Superior temporal gyrus (tissue), 1 donor: Measurements from ENCODE around the gene COG4.
"Not testable (repeated sequence)": the region's sequence is repeated elsewhere in the genome, so short reads cannot be mapped to it uniquely, and the experiment has no call there.

Experiments used
- DNase-seq: peaks from one replicate; pipeline ENCODE4 v3.0.0-alpha.2; 2016; ENCODE audit errors: extremely low spot score

Gene COG4

DNA sequence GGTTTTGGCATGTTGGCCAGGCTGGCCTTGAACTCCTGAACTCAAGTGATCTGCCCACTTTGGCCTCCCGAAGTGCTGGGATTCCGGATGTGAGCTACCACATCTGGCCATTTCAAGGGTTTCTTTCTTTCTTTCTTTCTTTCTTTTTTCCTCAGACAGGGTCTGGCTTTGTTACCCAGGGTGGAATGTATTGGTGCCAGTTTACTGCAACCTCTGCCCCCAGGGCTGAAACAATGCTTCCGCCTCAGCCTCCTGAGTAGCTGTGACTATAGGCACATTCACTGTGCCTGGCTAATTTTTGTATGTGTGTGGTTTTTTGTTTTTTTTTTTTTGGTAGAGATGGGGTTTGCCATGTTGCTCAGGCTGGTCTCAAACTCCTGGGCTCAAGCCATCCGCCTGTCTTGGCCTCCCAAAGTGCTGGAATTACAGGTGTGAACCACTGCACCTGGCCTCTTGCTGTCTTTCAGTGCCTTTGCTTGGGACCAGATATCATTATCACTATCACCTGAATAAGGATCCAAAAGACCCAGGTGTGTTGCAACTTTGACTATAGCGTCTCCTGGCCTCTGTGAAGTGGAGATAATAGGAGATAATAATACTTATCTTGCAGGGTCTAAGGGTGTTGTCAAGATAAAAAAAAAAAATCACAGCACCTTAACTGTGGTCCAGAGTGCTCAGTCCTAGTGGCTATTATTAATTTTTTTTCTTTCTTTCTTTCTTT, 65.7 kb downstream of the COG4 start:
- DNase-seq, result no peak

DNA sequence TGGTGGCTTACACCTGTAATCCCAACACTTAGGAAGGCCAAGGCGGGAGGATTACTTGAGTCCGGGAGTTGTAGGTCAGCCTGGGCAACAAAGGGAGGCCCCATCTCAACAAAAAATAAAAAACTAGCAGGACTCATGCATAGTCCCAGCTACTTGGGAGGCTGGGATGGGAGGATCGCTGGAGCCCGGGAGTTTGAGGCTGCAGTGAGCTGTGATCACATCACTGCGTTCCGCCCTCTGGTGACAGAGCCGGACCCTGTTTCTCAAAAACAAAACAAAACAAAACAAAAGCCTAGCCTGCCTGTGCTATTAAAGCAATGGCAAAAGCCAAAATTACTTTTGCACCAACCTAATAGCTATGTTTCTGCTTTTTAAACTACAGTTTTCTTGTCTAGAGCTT, 67.4 kb downstream of the COG4 start:
- DNase-seq, result no peak

DNA sequence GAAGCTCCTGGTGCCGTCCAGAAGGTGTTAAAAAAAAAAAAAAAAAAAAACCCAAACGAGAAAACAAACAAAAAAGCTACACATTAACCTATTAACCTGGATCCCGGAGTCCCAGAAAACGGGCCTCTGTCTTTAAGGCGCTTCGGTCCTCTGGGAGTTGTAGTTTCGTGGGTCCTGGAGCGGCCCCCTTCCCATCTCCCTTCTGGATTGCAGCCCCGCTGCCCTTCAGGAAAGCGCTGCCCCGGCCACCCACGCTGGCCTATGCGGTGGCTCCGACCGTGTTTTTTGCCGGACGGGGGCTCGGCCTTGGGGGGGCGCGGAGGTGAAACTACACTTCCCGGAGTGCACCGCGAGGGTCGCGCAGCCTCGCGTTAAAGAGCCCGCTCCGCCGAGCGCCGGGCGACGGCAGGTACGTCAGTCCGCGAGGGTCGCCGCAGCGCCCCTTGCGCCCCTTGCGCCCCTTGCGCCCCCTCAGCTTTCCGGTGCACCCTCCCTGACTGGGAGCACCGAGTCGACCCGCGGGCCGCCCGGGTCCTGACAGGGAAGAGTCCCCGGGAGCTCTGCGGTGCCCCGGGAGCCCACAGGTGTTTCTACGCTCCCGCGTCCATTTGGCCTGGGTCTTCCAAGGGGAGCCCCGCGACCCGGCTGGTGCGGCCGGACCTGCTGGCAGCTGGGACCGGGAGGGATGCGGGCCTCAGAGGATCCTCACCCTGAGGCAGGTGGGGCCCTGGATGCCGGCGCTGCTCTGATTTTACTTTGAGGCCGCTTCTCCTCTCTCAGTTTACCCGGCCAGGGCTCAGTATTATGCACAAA, 68.9 kb downstream of the COG4 start, which contains the start of gene FCSK:
Gene FCSK (plus strand): TSS at position 374 of the 813 bp plus-strand sequence. CDS start 8,596 bp downstream, outside the sequence.
- peak; percentile 76 for DNase-seq

DNA sequence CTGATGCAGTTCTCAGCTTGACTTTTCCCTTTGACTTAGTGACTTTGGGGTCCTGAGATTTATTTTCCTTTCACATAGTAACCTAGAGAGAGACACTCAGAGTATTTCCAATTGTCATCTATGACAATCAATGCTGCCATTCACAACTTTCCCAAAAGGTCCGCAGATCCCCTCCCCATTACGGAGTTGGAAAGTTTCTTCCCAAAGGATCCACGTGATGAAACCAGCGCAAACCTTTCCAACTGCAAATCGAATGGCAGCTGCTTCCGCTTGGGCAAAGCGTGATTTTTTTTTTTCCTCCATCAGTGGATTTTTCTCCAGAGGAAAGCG, 69.5 kb downstream of the COG4 start:
- no peak for DNase-seq

DNA sequence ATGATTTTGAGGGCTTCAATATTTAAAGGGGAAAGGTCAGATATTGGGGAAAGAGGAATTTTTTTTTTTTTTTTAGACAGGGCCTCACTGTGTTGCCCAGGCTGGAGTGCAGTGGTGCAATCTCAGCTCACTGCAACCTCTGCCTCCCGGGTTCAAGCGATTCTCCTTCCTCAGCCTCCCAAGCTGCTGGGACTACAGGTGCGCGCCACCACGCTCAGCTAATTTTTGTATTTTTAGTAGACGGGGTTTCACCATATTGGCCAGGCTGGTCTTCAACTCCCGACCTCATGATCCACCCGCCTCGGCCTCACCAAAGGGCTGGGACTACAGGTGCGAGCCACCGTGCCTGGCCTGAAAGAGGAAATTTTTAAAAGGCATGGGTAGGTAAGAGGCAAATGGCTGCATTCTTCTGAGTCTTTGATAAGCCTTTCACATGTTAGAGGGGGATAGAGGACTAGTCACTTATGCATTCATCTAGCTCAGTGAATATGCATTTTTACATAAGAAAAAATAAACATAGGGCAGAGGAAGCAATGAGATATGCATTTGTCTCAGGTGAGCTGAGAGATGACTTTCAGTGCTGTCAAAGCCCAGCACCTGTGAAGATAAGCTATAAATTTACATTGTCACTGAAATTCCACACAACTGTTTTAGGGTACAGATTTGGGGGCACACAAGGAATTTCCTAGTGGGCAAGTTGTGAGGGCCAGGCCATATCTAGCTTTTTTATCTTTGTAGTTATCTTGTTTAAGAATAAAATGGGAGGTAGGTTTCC, 70.0 kb downstream of the COG4 start:
- no peak for DNase-seq

DNA sequence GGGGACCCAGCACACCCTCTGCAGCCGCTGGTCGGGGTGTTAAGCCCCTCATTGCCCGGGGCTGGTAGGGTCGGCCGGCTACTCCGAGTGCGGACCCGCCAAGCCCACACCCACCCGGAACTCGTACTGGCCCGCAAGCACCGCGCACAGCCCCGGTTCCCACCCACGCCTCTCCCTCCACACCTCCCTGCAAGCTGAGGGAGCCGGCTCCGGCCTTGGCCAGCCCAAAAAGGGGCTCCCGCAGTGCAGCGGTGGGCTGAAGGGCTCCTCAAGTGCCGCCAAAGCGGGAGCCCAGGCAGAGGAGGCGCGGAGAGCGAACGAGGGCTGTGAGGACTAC, 72.4 kb downstream of the COG4 start:
- DNase-seq, result not testable (repeated sequence)

DNA sequence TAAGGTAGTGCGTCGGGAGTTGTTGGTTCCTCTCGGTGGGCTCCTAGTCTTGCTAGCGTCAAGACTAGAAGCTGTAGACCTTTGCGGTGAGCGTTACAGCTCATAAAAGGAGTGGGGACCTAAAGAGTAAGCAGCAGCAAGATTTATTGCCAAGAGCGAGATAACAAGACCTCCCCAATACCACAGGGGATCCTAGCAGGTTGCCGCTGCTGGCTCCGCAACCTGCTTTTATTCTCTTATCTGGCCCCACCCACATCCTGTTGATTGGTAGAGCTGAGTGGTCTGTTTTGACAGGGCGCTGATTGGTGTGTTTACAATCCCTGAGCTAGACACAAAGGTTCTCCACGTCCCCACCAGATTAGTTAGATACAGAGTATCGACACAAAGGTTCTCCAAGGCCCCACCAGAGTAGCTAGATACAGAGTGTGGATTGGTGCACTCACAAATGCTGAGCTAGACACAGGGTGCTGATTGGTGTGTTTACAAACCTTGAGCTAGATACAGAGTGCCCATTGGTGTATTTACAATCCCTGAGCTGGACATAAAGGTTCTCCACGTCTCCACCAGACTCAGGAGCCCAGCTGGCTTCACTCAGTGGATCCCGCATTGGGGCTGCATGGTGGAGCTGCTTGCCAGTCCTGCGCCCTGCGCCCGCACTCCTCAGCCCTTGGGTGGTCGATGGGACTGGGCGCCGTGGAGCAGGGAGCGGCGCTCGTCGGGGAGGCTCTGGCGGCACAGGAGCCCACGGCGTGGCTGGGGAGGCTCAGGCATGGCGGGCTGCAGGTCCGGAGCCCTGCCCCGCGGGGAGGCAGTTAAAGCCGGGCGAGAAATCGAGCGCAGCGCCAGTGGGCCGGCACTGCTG, 73.0 kb downstream of the COG4 start:
- DNase-seq, result not testable (repeated sequence)

DNA sequence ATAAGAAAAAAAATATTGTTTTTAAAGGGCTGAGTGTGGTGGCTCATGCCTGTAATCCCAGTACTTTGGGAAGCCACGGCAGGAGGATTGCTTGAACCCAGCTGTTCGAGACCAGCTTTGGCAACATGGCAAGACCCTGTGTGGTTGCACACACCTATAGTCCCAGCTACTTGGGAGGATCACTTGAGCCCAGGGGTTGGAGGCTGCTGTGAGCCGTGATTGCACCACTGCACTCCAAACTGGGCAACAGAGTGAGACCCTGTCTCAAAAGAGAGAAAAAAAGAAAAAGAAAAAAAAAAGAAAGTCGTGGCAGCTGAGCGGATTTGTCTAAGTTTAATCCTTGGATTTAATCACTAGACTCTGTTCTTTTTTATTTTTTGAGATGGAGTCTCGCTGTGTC, 75.3 kb downstream of the COG4 start:
- DNase-seq, result no peak

DNA sequence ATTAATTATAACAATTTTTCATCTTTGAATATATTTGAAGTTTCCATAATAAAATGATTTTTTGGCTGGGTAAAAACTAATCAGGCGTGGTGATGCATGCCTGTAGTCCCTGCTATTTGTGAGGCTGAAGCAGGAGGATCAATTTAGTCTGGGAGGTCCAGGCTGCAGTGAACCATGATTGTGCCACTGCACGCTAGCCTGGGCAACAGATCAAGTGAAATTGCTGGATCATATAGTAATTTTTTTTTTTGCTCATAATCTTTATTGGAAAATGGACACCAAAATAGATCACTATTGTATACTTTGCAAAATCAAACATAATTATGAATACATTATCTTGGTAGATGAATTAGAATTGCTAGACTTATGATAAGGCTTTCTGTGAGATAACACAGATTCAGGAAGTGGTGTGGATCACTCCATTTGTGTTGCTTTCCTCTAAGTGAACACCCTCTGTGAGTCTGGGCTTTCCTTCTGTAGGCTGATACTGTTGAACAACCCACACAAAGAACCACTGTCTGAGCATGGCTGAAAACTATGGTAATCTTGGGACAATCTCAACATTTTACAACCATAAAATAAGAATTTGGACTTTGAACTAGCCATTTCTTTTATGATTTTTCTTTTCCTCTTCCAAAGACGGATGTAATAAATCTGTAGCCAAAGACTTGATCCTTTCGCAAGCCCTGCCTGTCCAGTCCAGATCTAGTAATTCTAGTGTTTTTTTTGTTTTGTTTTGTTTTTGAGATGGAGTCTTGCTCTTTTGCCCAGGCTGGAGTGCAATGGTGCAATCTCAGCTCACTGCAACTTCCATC, 78.9 kb downstream of the COG4 start:
- no peak for DNase-seq

DNA sequence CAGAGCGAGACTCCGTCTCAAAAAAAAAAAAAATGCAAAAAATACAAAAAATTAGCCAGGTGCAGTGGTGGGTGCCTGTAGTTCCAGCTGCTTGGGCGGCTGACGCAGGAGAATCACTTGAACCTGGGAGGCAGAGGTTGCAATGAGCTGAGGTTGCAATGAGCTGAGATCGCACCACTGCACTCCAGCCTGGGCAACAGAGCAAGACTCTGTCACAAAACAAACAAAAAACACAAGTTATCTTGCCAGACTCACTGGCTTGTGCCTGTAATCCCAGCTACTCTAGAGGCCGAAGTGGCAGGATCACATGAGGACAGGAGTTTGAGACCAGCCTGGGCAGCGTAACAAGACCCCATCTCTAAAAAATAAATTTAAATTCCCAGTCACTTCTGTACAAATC, 81.0 kb downstream of the COG4 start:
- no peak for DNase-seq

DNA sequence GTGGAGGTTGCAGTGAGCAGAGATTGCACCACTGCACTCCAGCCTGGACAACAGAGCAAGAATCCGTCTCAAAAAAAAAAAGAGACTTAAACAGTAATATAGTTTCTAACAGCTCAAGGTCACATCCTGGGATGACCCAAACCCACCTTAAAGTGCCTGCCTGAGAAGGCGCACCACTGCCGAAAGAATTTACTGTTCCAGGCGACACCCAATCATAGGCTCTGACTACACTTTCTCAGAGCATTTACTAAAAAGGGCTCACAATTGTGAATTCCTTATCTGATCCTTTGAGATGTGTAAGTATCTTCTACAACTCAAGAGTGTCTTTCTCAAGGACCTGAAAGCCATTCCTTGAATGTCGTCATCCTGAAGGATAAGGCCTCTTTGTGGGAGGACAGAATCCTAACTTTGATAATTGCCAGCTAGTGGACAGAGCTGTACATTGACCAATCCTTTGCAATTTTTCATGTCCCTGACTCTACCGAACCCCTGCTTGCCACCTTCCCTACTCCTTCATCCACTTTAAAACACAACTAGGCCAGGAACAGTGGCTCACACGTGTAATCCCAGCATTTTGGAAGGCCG, 81.9 kb downstream of the COG4 start:
- DNase-seq, result no peak

DNA sequence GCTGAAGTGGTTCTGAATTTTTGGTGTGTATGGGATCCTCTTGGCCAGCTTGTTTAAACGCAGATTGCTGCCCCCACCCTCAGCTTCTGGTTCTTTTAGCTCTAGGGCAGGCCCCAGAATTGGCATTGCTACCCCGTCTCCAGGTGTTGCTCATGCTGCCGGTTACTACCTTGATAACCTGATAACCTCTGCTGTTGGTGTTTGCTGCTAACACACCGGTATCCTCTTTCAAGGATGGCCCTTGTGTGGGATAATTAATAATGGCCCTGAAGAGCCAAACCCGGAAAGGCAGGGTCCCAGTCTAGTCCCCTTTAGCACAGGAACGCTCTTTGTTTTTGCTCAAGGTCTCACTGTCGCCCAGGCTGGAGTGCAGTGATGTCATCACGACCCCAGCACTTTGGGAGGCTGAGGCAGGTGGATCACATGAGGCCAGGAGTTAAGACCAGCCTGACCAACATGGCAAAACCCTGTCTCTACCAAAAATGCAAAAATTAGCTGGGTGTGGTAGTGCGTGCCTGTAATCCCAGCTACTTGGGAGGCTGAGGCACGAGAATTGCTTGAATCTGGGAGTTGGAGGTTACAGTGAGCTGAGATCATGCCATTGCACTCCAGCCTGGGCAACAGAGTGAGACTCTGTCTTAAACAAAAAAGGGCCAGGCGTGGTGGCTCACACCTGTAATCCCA, 83.2 kb downstream of the COG4 start:
- no peak for DNase-seq

DNA sequence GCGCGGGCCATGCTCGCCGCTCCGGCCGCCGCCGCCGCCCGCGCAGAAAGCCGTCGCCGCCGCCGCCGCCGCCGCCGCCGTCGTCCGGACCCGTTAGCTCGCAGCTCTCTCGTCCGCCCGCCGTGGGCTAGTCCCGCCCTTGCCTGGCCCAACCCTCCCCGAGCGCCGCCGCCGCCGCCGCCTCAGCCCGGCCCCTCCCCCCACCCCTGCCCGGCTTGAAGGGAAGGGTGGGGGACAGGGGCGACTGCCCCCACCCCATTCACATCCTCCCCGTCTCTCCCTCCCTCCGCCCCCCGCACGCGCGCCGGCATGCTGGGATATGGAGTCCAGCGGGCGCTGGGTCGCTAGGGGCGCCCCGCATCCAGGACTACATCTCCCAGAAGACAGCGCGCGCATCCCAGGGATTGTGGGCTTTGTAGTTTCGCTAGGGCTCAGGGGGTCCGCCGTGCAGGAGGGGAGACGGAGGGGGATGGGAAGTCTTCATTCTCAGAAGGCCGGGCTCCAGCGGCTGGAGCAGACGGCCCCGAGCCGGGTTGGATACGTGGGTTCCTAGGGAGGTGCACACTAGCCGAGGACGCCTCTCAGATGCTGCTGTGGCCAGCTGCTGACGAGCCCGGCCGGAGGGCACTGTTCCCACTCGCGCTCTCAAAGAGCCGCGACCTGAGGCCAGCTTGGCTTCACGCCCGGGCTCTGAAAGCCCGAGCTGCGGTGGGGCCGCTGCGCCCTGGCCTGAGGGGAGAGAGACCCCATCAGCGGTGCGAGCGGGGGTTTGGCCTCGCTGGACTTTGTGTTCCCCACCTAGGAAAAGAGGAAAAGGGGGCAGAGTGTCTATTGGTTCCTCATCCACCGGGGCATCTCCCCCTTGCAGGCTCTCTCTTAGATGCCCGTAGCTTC, 84.1 kb downstream of the COG4 start, which contains the start of gene ST3GAL2:
Gene ST3GAL2 (minus strand): TSS at position 132 of the 894 bp plus-strand sequence. CDS start 40,570 bp downstream, outside the sequence.
- DNase-seq, result peak; percentile 93

DNA sequence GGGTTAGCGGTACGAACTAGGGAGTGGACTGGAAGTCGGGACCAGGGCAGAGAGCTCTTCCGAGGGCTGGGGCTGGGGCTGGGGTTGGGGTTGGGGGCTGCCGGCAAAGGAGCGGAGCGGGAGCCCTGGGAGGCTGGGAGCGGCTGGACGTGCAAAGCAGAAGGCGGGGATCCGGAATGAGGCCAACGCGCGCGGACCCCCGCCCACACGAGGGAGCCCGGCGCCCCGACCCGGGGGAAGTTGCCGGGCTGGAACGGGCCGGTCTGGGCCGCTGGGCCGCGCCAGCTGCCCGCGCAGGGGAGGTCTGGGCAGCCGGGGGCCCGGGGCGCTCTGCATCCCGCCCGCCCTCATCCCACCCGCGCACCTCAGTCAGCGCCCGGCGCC, 84.8 kb downstream of the COG4 start:
- DNase-seq, result no peak

DNA sequence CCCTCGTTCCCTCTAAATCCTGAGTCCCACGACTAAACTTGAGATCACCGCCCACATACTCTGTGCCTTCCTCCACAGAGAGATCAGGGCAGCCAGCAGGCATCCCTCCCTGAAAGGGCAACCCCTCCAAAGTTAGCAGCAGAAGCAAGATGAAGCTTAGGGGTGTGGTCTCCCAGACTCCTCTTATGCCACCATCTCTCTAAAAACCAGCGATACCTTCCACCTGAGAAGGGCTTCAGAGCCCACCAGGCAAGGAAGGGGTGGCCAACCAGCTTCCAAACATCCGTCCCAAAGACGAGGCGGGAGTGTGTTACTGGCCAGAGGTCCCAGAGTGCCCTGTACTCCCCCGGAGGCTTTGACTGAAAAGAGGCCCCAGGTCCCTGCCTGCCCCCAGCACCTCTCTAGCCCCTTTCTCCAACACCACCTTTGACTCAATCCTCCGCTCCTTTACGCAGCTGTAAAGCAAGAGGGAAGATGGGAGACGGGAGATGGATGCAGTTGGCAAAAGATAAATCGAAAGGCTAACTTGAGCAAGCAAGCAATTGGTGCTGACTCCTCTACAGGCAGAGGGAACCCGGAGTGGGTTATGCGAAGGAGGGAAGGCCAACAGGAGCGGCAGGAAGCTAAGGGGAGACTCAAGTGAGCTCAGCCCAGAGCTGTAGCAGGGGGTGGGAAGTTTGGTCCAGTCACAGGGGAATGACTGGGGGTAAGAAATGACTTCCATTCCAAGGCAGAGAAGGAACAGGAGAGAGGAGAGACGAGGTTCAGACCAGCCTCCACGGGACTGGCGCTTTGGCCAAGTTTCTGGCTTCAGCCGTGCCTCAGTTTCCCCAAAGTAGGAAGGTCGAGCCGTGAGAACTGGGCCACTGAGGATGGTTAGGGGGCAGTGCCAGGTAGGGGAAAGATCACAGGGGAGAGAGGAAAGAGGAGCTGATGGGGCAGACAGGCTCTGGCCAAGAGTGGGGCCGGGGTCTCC, 85.5 kb downstream of the COG4 start:
- DNase-seq, result peak; percentile 12

DNA sequence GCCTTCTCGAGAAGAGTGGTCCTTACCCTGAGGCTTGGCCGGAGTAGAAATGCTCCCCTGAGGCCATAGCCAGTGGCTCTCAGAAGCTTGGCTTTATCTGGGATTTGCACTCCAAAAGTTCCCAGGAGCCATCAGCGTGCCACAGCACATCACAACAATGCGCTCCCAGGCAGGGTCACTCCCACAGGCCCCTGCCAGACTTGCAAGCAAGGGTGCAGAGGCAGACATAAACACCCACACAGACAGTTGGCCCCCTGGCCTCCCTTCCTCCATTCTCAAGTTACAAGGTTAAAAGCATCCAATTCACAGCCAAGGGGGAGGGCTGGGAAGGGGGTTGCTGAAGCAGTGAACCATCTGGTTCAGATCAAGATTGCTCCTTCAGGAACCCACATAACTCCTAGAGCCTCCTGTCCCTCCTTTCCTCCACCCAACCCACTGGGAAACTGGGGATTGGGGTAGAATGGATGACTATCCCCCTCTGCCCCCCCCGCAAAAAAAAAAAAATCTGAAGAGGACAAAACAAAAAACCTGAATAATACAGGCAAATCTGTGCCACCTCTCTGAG, 86.3 kb downstream of the COG4 start:
- DNase-seq, result no peak
